ENCODE data around the gene TOMM20L.

Gene TOMM20L

GRCh38 chr14:58427281-58428117, 31.8 kb downstream of the TOMM20L start, which contains the start of the genes KIAA0586 and TIMM9:
TSS of gene KIAA0586 (plus strand) at chr14:58427719. CDS start at chr14:58428265, 546 bp downstream.
TSS of gene TIMM9 (minus strand) at chr14:58427531. CDS start at chr14:58411945, 15,586 bp downstream.
- DNase-seq = peak; percentile 99

GRCh38 chr14:58428118-58428683, 32.5 kb downstream of the TOMM20L start:
- DNase-seq = peak; percentile 46

- no peak for DNase-seq
Observed at GRCh38 chr14:58430156-58430555, 34.4 kb downstream of the TOMM20L start.

GRCh38 chr14:58439476-58439875, 43.7 kb downstream of the TOMM20L start:
- DNase-seq = no peak

- DNase-seq = no peak
Observed at GRCh38 chr14:58444627-58445026, 48.9 kb downstream of the TOMM20L start.

- no peak for DNase-seq
Observed at GRCh38 chr14:58455593-58456265, 60.0 kb downstream of the TOMM20L start.
